Hepatocyte (in vitro differentiated cells): ENCODE results near the gene PRR19.

ENCODE experiments used
- CTCF ChIP-seq: fragments of 200-600 bp; sonication (generic); IDR thresholded peaks from 2 replicates; pipeline ENCODE4 v1.5.1; 2016; ENCODE audit warnings: antibody characterized with exemption, mild to moderate bottlenecking; ENCODE audit not compliant: poor library complexity
- EZH2 ChIP-seq: fragments of 200-600 bp; sonication (generic); IDR thresholded peaks from 2 replicates; pipeline ENCODE4 v1.6.1; 2016; ENCODE audit warnings: antibody characterized with exemption, mild to moderate bottlenecking, borderline replicate concordance
- EZH2phosphoT487 ChIP-seq: fragments of 200-600 bp; sonication (generic); IDR thresholded peaks from one replicate; pipeline ENCODE4 v1.6.1; 2018; ENCODE audit warnings: antibody characterized with exemption, mild to moderate bottlenecking, low read depth, moderate library complexity; ENCODE audit not compliant: unreplicated experiment, severe bottlenecking

DNA sequence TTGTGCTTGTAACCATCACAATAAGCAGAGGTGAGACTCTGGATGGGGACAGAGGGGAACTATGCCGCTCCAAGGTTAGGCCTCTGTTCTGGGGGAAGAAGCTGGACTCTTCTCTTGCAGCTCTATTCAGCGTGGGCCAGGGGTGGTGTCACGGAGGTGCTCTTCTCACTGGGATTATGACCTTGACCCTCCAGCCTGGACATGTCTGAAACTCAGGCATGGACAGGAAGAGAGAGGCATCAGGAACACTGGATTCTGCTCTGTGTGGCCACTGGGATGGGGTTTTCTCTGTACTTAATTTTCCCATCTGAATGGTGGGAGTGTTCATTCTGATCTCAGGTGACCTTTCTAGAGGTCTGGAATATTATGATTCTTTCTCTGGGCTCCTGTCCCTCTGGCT lies 31.1 kb downstream of the PRR19 start:
- TF ChIP-seq CTCF: no peak
- TF ChIP-seq EZH2phosphoT487: no peak
- no peak for TF ChIP-seq EZH2
